HCT116 (cell line): ENCODE measurements around the gene TRMT10B. TPM values are rescaled to one million over a fixed set of nuclear protein-coding genes. Genes with fewer than 3 reads are reported as not detected.

ENCODE experiments used
- ATAC-seq: fragments of 200-7000 bp; cut with Tn5 transposase; 2 replicates; pipeline ENCODE4 v1.9.1; 2020; ENCODE audit warnings: mild to moderate bottlenecking, moderate library complexity
- BruUV-seq: library from RNA; stranded (reverse); fragments of 400-500 nt; replicated peaks from 2 replicates; lab custom pipeline; 2021; lab: Mats Ljungman, UMichigan
- CTCF ChIA-PET: fragments of 300-600 bp; sonication (Branson Sonifier 250); formaldehyde crosslinking; loops from one replicate; lab custom pipeline; 2021; ENCODE audit warnings: antibody characterized with exemption; lab: Charles Lee
- POLR2A ChIA-PET: fragments of 300-600, 350-600 bp; sonication (Branson Sonifier 250); formaldehyde crosslinking; loops from one replicate; lab custom pipeline; 2021; ENCODE audit warnings: antibody characterized with exemption; lab: Charles Lee
- RAD21 ChIA-PET, 2 experiments: fragments of 300-600 bp; sonication (Branson Sonifier 250); formaldehyde crosslinking; loops; one replicate each; lab custom pipeline; 2023; ENCODE audit warnings: low total read pairs in 2 of 2; ENCODE audit not compliant: uncharacterized antibody in 2 of 2, unreplicated experiment in 2 of 2, low non-redundant PET in 1 of 2; lab: Charles Lee
- DNase-seq: peaks from one replicate; pipeline ENCODE4 v3.0.0-alpha.2; 2010; ENCODE audit warnings: low read depth, low spot score
- H2AFZ ChIP-seq: fragments of 200-600 bp; shearing (Covaris generic), sonication (generic); 2 replicates; pipeline ENCODE4 v1.6.1; 2017; ENCODE audit warnings: low read depth, mixed run types, mixed read lengths, antibody characterized with exemption, low read length; ENCODE audit not compliant: poor library complexity, severe bottlenecking
- H3K27ac ChIP-seq: 2 replicates; pipeline ENCODE4 v1.5.1; 2012; ENCODE audit warnings: low read depth, low read length
- H3K27me3 ChIP-seq: fragments of 200-600 bp; sonication (generic); 2 replicates; pipeline ENCODE4 v1.6.1; 2016; ENCODE audit warnings: mixed run types, low read length, mixed read lengths; ENCODE audit not compliant: insufficient read depth
- H3K36me3 ChIP-seq, 2 experiments: fragments of 200-500 bp in 1 of 2; fragments of 200-600 bp in 1 of 2; sonication (Bioruptor generic) in 1 of 2; sonication (generic) in 1 of 2; 2 replicates each; pipeline versions ENCODE4 v1.5.1 to v1.6.1; 2014 to 2016; ENCODE audit warnings: low read length in 2 of 2, inconsistent platforms in 1 of 2, mixed read lengths in 1 of 2, mixed run types in 1 of 2; ENCODE audit not compliant: insufficient read depth in 2 of 2, control insufficient read depth in 1 of 2
- H3K4me1 ChIP-seq, 2 experiments: fragments of 200-600 bp in 1 of 2; sonication (generic) in 1 of 2; 2 replicates each; pipeline versions ENCODE4 v1.5.1 to v1.6.1; 2012 to 2017; ENCODE audit warnings: low read length in 2 of 2, inconsistent platforms in 1 of 2, mild to moderate bottlenecking in 1 of 2, mixed read lengths in 1 of 2, mixed run types in 1 of 2, moderate library complexity in 1 of 2; ENCODE audit not compliant: insufficient read depth in 2 of 2, control insufficient read depth in 1 of 2
- H3K4me2 ChIP-seq: fragments of 200-600 bp; sonication (generic); 2 replicates; pipeline ENCODE4 v1.6.1; 2017; ENCODE audit warnings: mixed run types, low read length, mixed read lengths
- H3K4me3 ChIP-seq, 2 experiments: fragments of 200-600 bp in 1 of 2; sonication (generic) in 1 of 2; replicated peaks in 1 of 2; 2 replicates each; pipeline ENCODE4 v1.5.1; 2011 to 2016; ENCODE audit warnings: low read length in 2 of 2, control low read depth in 1 of 2, low read depth in 1 of 2, mild to moderate bottlenecking in 1 of 2, mixed read lengths in 1 of 2, mixed run types in 1 of 2
- H3K79me2 ChIP-seq: fragments of 200-600 bp; sonication (generic); 2 replicates; pipeline ENCODE4 v1.6.1; 2017; ENCODE audit warnings: mild to moderate bottlenecking, mixed run types, low read length, moderate library complexity, mixed read lengths; ENCODE audit not compliant: insufficient read depth
- H3K9ac ChIP-seq: fragments of 200-600 bp; sonication (generic); 2 replicates; pipeline ENCODE4 v1.6.1; 2016; ENCODE audit warnings: low read length, mixed read lengths
- H3K9me2 ChIP-seq: fragments of 200-600 bp; sonication (generic), shearing (Covaris generic); 2 replicates; pipeline ENCODE4 v1.6.1; 2017; ENCODE audit warnings: mixed run types, mild to moderate bottlenecking, moderate library complexity; ENCODE audit not compliant: insufficient read depth
- H3K9me3 ChIP-seq, 2 experiments: fragments of 200-500 bp in 1 of 2; fragments of 200-600 bp in 1 of 2; sonication (Bioruptor generic) in 1 of 2; sonication (generic) in 1 of 2; 2 replicates each; pipeline ENCODE4 v1.6.1; 2014 to 2017; ENCODE audit warnings: low read length in 2 of 2, mixed read lengths in 2 of 2, inconsistent platforms in 1 of 2, low read depth in 1 of 2, mild to moderate bottlenecking in 1 of 2, mixed run types in 1 of 2, moderate library complexity in 1 of 2; ENCODE audit not compliant: control insufficient read depth in 1 of 2, insufficient read depth in 1 of 2
- H4K20me1 ChIP-seq: fragments of 200-600 bp; sonication (generic), shearing (Covaris generic); 2 replicates; pipeline ENCODE4 v1.6.1; 2017; ENCODE audit warnings: mixed run types, mild to moderate bottlenecking, moderate library complexity; ENCODE audit not compliant: insufficient read depth
- ATF3 ChIP-seq: IDR thresholded peaks from 2 replicates; pipeline ENCODE4 v1.6.1; 2012
- CEBPB ChIP-seq: IDR thresholded peaks from 2 replicates; pipeline ENCODE4 v1.6.1; 2012; ENCODE audit warnings: low read depth
- EGR1 ChIP-seq: IDR thresholded peaks from 2 replicates; pipeline ENCODE4 v1.6.1; 2012; ENCODE audit warnings: low read depth
- EZH2 ChIP-seq: fragments of 200-600 bp; sonication (generic); IDR thresholded peaks from 2 replicates; pipeline ENCODE4 v1.6.1; 2017; ENCODE audit warnings: antibody characterized with exemption, mixed run types
- EZH2phosphoT487 ChIP-seq: fragments of 200-600 bp; IDR thresholded peaks from 2 replicates; pipeline ENCODE4 v1.6.1; 2018; ENCODE audit warnings: antibody characterized with exemption, borderline replicate concordance
- MAX ChIP-seq: IDR thresholded peaks from 2 replicates; pipeline ENCODE4 v1.6.1; 2012
- RAD21 ChIP-seq: IDR thresholded peaks from 2 replicates; pipeline ENCODE4 v1.6.1; 2012; ENCODE audit warnings: low read depth, mild to moderate bottlenecking
- REST ChIP-seq: IDR thresholded peaks from 2 replicates; pipeline ENCODE4 v1.6.1; 2012; ENCODE audit warnings: low read depth
- SIN3A ChIP-seq: IDR thresholded peaks from 2 replicates; pipeline ENCODE4 v1.6.1; 2012; ENCODE audit warnings: low read depth
- SP1 ChIP-seq: IDR thresholded peaks from 2 replicates; pipeline ENCODE4 v1.6.1; 2012; ENCODE audit warnings: low read depth
- SRF ChIP-seq: IDR thresholded peaks from 2 replicates; pipeline ENCODE4 v1.6.1; 2012; ENCODE audit warnings: low read depth
- TCF7L2 ChIP-seq: IDR thresholded peaks from 2 replicates; pipeline ENCODE4 v1.7.0; 2011; ENCODE audit warnings: borderline replicate concordance, inconsistent platforms; ENCODE audit not compliant: insufficient read depth, insufficient read length; ENCODE audit errors: extremely low read depth
- YY1 ChIP-seq: IDR thresholded peaks from 2 replicates; pipeline ENCODE4 v1.6.1; 2011; ENCODE audit warnings: low read length, low read depth, moderate library complexity, mild to moderate bottlenecking; ENCODE audit not compliant: insufficient replicate concordance; ENCODE audit errors: extremely low read depth
- ZFX ChIP-seq: fragments of 450-650 bp; IDR thresholded peaks from 2 replicates; pipeline ENCODE4 v1.6.1; 2017
- ZNF274 ChIP-seq: fragments of 200-500 bp; sonication (Bioruptor generic); IDR thresholded peaks from 2 replicates; pipeline ENCODE4 v1.6.1; 2014; ENCODE audit warnings: mild to moderate bottlenecking, low read depth, low read length, inconsistent platforms
- intact Hi-C: fragments of 100-400 bp; cut with micrococcal nuclease; formaldehyde crosslinking; loops from 2 replicates; pipeline ENCODE4 v1.10.0; 2022
- total RNA-seq: library from RNA; stranded (reverse); gene quantifications from one replicate; pipeline ENCODE4 v1.2.1, GENCODE V29; 2021; ENCODE audit not compliant: unreplicated experiment

TRMT10B gene
- total RNA-seq, 1 experiment from 2014 or later: 5.5 TPM

- POLR2A ChIA-PET: no interaction called here
- H3K27me3 ChIP-seq: no peaks in the 10 kb centered on the region
- no peak for TF ChIP-seq CEBPB
- TF ChIP-seq SRF: no peak
- TF ChIP-seq RAD21: no peak
- TF ChIP-seq ZNF274: no peak
- TF ChIP-seq EGR1: no peak
- no peak for TF ChIP-seq EZH2phosphoT487
- no peak for TF ChIP-seq REST
- no peak for TF ChIP-seq MAX
- TF ChIP-seq ZFX: no peak
- no peak for TF ChIP-seq ATF3
- TF ChIP-seq SIN3A: no peak
- TF ChIP-seq TCF7L2: no peak
- TF ChIP-seq SP1: no peak
- TF ChIP-seq YY1: no peak
- TF ChIP-seq EZH2: no peak
- TF ChIP-seq, all 23 proteins: peak for 0
- ChIA-PET CTCF (no interaction called here), RAD21 (no interaction called here)
- H3K4me1 ChIP-seq: no peaks in the 10 kb centered on the region
- intact Hi-C loops: no loop called here
- H3K4me2 ChIP-seq: no peak overlapping the region
- no peak overlapping the region for H3K27ac ChIP-seq
- H4K20me1 ChIP-seq: no peaks in the 10 kb centered on the region
- BruUV-seq: no TSS peak
- no peaks in the 10 kb centered on the region for H3K9me2 ChIP-seq
- no peak for DNase-seq
- H3K9me3 ChIP-seq: no peaks in the 10 kb centered on the region
- no peak for ATAC-seq
- H3K36me3 ChIP-seq: peaks cover 0 to 2% of the 10 kb centered on the region in 2 experiments; a peak in 1 of 4 replicates
- no peak overlapping the region for H3K9ac ChIP-seq
- no peak overlapping the region for H2AFZ ChIP-seq
- peaks cover 23% of the 10 kb centered on the region for H3K79me2 ChIP-seq
- no peak overlapping the region for H3K4me3 ChIP-seq
Observed at GRCh38 chr9:37811906-37812476, 58.4 kb downstream of the TRMT10B start.
